Spinal cord (tissue), 10 donors: ENCODE measurements around the gene GLRA1. TPM values are rescaled to one million over a fixed set of nuclear protein-coding genes. Genes with fewer than 3 reads are reported as not detected.
A peak's percentile ranks its signal among the peaks of the same experiment; 100 is the strongest.
"Not testable (repeated sequence)": the region's sequence is repeated elsewhere in the genome, so short reads cannot be mapped to it uniquely, and the experiment has no call there.

ENCODE experiments used
- DNase-seq, 6 donors: peaks; one replicate each; pipeline versions ENCODE4 v3.0.0 to v3.0.0-alpha.2; 2013 to 2015; ENCODE audit warnings: low spot score in 6 of 6, low read depth in 4 of 6
- H3K27ac ChIP-seq: one replicate; pipeline ENCODE4 v1.5.1; 2013; ENCODE audit warnings: low read depth, low read length, control low read depth
- H3K27me3 ChIP-seq: one replicate; pipeline ENCODE4 v1.6.1; 2013; ENCODE audit warnings: low read length; ENCODE audit not compliant: control insufficient read depth, insufficient read depth
- H3K36me3 ChIP-seq: one replicate; pipeline ENCODE4 v1.6.1; 2013; ENCODE audit warnings: low read length; ENCODE audit not compliant: control insufficient read depth, insufficient read depth
- H3K4me1 ChIP-seq: one replicate; pipeline ENCODE4 v1.6.1; 2013; ENCODE audit warnings: low read length; ENCODE audit not compliant: control insufficient read depth, insufficient read depth
- H3K4me3 ChIP-seq: one replicate; pipeline ENCODE4 v1.5.1; 2013; ENCODE audit warnings: low read depth, low read length, control low read depth
- H3K9me3 ChIP-seq: one replicate; pipeline ENCODE4 v1.6.1; 2013; ENCODE audit warnings: low read length; ENCODE audit not compliant: control insufficient read depth, insufficient read depth
- WGBS: methylation state at CpG from one replicate; pipeline ENCODE4 v1.1.5; 2013; ENCODE audit warnings: missing lambda C conversion rate; ENCODE audit not compliant: insufficient coverage; 5-methylcytosine and 5-hydroxymethylcytosine counted together
- polyA plus RNA-seq, 2 donors: library from polyadenylated mRNA; unstranded; fragments of 120-200 nt; gene quantifications; one replicate each; pipeline ENCODE4 v1.2.1, GENCODE V29; 2013; ENCODE audit not compliant: insufficient read length in 2 of 2
- total RNA-seq, 2 donors: library from RNA; depleted of rRNA in 1 of 2; stranded (reverse); fragments of 120-200 nt in 1 of 2; fragments of >200 nt in 1 of 2; gene quantifications; one replicate each; pipeline versions ENCODE4 v1.2.3 to v1.2.4, GENCODE V29; 2013 to 2014
- donor health status: healthy.

Gene GLRA1
- total and polyA plus RNA-seq, 4 donors = 5.1 to 39.1 (median 9.8) TPM

DNA sequence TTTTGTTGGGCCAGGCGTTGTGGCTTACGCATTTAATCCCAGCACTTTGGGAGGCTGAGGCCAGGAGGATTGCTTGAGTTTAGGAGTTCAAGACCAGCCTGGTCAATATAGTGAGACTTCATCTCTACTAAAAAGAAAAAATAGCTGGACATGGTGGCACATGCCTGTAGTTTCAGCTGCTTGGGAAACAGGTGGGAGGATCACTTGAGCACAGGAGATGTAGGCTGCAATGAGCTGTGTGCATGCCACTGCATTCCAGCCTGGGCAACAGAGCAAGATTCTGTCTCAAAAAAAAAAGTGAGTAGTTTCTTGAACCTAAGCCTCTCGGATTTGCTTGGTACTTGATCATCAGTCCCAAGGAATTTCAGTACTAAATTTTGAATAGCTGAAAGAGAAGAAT lies 126.0 kb downstream of the GLRA1 start:
- Histone ChIP-seq H3K9me3 (no peaks in the 10 kb centered on the region), H3K36me3 (peaks cover 34% of the 10 kb centered on the region), H3K27ac (no peak overlapping the region), H3K27me3 (no peaks in the 10 kb centered on the region), H3K4me3 (no peak overlapping the region), H3K4me1 (no peaks in the 10 kb centered on the region)
- no peak for DNase-seq
- 94% methylated on average over 2 of the region's 3 CpGs for WGBS

DNA sequence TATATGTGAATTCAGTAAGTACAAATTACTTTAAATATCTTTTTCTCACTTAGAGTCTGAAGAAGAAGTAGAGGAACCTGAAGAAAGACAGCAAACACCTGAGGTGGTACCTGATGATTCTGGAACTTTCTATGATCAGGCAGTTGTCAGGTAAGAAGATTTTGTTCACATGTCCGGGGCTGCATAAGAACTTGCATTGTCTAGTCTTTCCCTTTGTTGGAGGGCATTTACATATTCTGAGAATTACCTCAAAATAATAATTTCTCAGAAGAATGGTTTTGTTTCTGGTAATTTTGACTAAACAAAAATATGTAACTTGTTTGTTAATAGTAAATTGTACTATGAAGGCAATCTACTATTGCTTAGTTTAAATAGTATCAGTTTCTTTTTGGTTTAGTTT lies 129.2 kb downstream of the GLRA1 start:
- DNase-seq = no peak
- Histone ChIP-seq H3K36me3 (peaks cover 41% of the 10 kb centered on the region), H3K4me3 (no peak overlapping the region), H3K27me3 (no peaks in the 10 kb centered on the region), H3K27ac (no peak overlapping the region), H3K4me1 (no peaks in the 10 kb centered on the region), H3K9me3 (no peaks in the 10 kb centered on the region)
- no CpG with 5 or more reads among the region's 1 CpG for WGBS

DNA sequence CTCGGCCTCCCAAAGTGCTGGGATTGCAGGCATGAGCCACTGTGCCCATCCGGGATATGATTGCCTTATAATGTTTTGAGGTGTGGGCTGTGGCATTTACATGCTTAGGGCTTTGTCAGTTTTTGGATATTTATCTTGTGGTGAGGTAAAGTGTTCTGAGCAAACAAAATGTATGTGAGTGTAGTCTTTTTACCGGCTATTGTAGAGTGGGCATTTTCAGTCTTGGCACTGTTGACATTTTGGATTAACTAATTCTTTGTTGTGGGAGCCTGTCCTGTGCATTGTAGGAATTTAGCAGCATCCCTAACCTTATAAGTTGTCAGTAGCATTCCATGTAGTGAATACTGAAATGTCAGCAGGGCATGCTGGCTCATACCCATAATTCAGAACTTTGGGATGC lies 131.3 kb downstream of the GLRA1 start:
- H3K27me3 ChIP-seq = no peaks in the 10 kb centered on the region
- no peak for DNase-seq
- H3K4me1 ChIP-seq = no peaks in the 10 kb centered on the region
- 100% methylated on average over 1 of the region's 3 CpGs for WGBS
- no peaks in the 10 kb centered on the region for H3K9me3 ChIP-seq
- H3K4me3 ChIP-seq = no peak overlapping the region
- no peak overlapping the region for H3K27ac ChIP-seq
- peaks cover 41% of the 10 kb centered on the region for H3K36me3 ChIP-seq

DNA sequence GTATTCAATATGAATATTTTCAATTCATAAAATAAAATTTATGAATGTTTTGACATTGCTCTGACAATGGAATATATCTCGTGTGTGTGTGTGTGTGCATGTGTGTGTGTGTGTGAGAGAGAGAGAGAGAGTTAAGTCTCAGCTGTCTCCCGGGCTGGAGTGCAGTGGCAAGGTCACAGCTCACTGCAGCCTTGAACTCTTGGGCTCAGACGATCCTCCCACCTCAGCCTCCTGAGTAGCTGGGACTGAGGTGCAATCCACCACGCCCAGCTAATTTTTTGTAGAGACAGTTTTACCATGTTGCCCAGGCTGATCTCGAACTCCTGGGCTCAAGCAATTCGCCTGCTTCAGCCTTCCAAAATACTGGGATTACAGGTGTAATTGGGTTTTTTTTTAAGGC lies 136.8 kb downstream of the GLRA1 start:
- H3K36me3 ChIP-seq = peaks cover 31% of the 10 kb centered on the region
- no peaks in the 10 kb centered on the region for H3K9me3 ChIP-seq
- no peak overlapping the region for H3K4me3 ChIP-seq
- H3K27ac ChIP-seq = no peak overlapping the region
- DNase-seq = no peak
- no peaks in the 10 kb centered on the region for H3K27me3 ChIP-seq
- WGBS = 87% methylated on average over 2 of the region's 6 CpGs
- no peaks in the 10 kb centered on the region for H3K4me1 ChIP-seq

DNA sequence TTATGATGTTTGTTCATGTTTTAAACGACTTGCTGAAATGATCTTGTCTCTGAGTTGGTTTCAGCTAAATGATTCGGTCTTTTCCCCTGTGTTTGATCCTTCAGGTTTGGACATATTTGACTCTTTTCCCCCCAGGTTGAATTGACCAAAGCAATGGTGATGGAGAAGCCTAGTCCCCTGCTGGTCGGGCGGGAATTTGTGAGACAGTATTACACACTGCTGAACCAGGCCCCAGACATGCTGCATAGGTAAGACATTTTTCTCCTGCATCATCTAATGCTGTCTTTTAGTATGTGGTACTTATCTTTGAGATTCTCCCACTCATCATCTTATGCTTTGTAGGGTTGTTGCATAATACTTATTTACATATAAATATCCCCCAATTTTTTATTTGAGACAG lies 138.2 kb downstream of the GLRA1 start:
- no peak for DNase-seq
- no CpG with 5 or more reads among the region's 4 CpGs for WGBS
- H3K27me3 ChIP-seq = no peaks in the 10 kb centered on the region
- no peaks in the 10 kb centered on the region for H3K9me3 ChIP-seq
- H3K36me3 ChIP-seq = peaks cover 25% of the 10 kb centered on the region
- H3K4me3 ChIP-seq = no peak overlapping the region
- H3K27ac ChIP-seq = no peak overlapping the region
- no peaks in the 10 kb centered on the region for H3K4me1 ChIP-seq

DNA sequence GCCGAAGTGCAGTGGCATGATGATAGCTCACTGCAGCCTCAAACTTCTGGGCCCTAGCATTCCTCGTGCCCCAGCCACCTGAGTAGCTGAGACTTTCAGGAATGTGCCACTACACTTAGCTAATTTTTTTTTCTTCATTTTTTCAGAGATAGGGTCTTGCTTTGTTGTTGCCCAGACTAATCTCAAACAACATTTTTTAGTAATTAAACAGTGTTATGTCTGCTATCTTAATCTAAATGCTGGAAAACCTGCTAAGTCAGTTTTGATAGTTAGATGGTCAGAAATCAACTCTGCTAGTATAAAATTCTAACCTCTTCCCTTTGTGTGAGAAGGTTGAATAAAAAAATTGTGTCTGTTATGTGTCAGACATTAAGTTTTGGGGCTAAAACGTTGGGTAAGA lies 140.5 kb downstream of the GLRA1 start:
- DNase-seq = no peak
- no peaks in the 10 kb centered on the region for H3K4me1 ChIP-seq
- no peak overlapping the region for H3K27ac ChIP-seq
- H3K27me3 ChIP-seq = no peaks in the 10 kb centered on the region
- WGBS = 94% methylated on average over 2 of the region's 3 CpGs
- no peak overlapping the region for H3K4me3 ChIP-seq
- peaks cover 16% of the 10 kb centered on the region for H3K36me3 ChIP-seq
- H3K9me3 ChIP-seq = no peaks in the 10 kb centered on the region

DNA sequence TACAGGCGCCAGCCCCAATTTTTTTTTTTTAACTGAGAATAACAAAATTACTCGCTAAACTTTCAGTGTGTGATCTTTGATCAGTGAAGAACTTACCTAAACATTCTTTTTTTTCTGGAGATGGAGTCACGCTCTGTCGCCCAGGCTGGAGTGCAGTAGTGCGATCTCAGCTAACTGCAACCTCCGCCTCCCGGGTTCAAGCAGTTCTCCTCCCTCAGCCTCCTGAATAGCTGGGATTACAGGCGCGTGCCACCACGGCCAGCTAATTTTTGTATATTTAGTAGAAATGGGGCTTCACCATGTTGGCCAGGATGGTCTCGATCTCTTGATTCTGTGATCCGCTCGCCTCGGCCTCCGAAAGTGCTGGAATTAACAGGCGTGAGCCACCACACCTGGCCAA lies 141.0 kb downstream of the GLRA1 start:
- not testable (repeated sequence) for H3K27ac ChIP-seq, H3K27me3 ChIP-seq, H3K9me3 ChIP-seq, DNase-seq, H3K4me3 ChIP-seq, H3K4me1 ChIP-seq
- H3K36me3 ChIP-seq = peaks cover 15% of the 10 kb centered on the region
- WGBS = 100% methylated on average over 5 of the region's 16 CpGs

DNA sequence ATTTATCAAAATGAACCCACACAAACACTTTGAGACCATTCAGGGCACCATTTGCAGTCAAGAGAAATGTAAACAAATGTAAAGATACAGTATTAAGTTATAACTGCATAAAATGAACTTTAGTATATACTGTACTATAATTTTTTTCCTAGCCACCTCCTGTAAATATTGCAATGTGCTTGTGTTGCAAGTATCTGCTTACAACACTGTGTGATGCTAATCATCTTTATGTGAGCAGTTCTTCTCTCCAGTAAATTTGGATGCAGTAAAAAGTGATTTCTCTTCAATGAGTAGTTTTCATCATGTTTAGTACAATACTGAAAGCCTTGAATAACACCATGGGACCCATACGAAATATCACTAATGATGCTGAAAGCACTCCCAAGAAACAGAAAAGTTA lies 143.4 kb downstream of the GLRA1 start:
- Histone ChIP-seq H3K36me3 (peaks cover 3% of the 10 kb centered on the region), H3K27ac (no peak overlapping the region), H3K9me3 (no peaks in the 10 kb centered on the region), H3K4me1 (no peaks in the 10 kb centered on the region), H3K27me3 (no peaks in the 10 kb centered on the region), H3K4me3 (no peak overlapping the region)
- WGBS = no CpG with 5 or more reads among the region's 1 CpG
- peak in 1 of 6 donors; percentile 50 for DNase-seq

DNA sequence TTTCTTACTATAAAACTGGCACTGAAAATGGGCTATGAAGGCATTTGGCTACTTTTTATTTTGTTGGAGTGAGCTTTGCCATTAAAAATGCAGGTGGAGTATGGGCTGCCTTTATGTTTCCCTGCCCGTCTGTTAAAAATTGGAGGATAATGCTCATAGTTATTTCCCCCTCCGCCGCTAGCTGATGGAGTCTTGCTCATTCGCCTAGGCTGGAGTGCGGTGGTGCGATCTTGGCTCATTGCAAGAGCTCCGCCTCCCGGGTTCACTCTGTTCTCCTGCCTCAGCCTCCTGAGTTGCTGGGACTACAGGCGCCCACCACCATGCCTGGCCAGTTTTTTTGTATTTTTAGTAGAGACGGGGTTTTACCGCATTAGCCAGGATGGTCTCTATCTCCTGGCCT lies 144.3 kb downstream of the GLRA1 start:
- Histone ChIP-seq H3K27ac (no peak overlapping the region), H3K9me3 (no peaks in the 10 kb centered on the region), H3K4me1 (no peaks in the 10 kb centered on the region), H3K36me3 (peaks cover 3% of the 10 kb centered on the region), H3K4me3 (no peak overlapping the region), H3K27me3 (no peaks in the 10 kb centered on the region)
- no peak for DNase-seq
- WGBS = 89% methylated on average over 3 of the region's 11 CpGs

DNA sequence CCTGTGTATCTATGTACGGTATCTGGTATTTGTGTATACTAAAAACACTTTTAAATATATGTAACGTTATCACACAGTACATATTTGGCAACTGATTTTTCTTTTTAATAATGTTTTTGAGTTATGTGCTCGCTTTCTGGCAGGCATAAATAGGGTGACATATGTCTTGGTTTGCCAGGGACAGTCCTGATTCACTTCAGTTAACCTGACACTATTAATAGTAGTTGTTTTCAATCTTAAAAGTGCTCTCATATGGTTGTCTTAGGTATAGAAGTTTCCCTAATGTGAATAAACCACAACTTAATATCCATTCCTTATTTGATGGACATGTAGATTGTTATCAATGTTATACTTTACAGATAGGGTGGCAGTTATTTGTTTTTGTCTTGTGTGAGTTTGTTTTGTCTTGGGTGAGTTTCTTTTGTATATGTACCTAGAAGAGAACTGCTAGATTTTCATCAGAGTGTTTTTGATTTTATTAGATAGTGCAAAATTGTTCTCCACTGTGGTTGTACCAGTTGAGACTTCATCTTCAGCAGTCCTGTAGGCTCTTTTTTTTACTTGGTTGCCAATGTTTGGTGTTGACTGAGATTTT lies 145.0 kb downstream of the GLRA1 start:
- Histone ChIP-seq H3K36me3 (peaks cover 3% of the 10 kb centered on the region), H3K4me1 (no peaks in the 10 kb centered on the region), H3K27ac (no peak overlapping the region), H3K4me3 (no peak overlapping the region), H3K27me3 (no peaks in the 10 kb centered on the region), H3K9me3 (no peaks in the 10 kb centered on the region)
- DNase-seq = no peak
- no CpG with 5 or more reads among the region's 3 CpGs for WGBS
